Epithelial cell of esophagus (primary cell): ENCODE results near the gene AATF.

ENCODE experiments used
- DNase-seq: peaks from one replicate; pipeline ENCODE4 v3.0.0; 2010; ENCODE audit warnings: low read depth
- H3K4me3 ChIP-seq: 2 replicates; pipeline ENCODE4 v1.5.1; 2011; ENCODE audit warnings: mild to moderate bottlenecking, low read length, control low read depth
- CTCF ChIP-seq: IDR thresholded peaks from 2 replicates; pipeline ENCODE4 v1.5.1; 2011; ENCODE audit warnings: low read depth, mild to moderate bottlenecking, low read length, control low read depth, inconsistent platforms; ENCODE audit not compliant: insufficient read depth; ENCODE audit errors: missing control alignments

The AATF gene

GRCh38 chr17:36931096-36931696 lies 17.6 kb upstream of the AATF start:
- no peak for TF ChIP-seq CTCF
- no peak overlapping the region for H3K4me3 ChIP-seq
- no peak for DNase-seq

GRCh38 chr17:36931697-36932382 lies 16.9 kb upstream of the AATF start:
- no peak for DNase-seq
- H3K4me3 ChIP-seq: no peak overlapping the region
- no peak for TF ChIP-seq CTCF

GRCh38 chr17:36932383-36932693 lies 16.4 kb upstream of the AATF start:
- TF ChIP-seq CTCF: no peak
- no peak overlapping the region for H3K4me3 ChIP-seq
- no peak for DNase-seq

GRCh38 chr17:36932694-36933511 lies 15.9 kb upstream of the AATF start:
- no peak overlapping the region for H3K4me3 ChIP-seq
- no peak for TF ChIP-seq CTCF
- DNase-seq: no peak

- no peak for DNase-seq
Observed at GRCh38 chr17:36933512-36934143, 15.1 kb upstream of the AATF start.

More at GRCh38 chr17:36933512-36934143, 15.1 kb upstream of the AATF start:
- H3K4me3 ChIP-seq: no peak overlapping the region
- TF ChIP-seq CTCF: no peak
